Measurements from ENCODE around the gene SHANK1. TPM values are rescaled to one million over a fixed set of nuclear protein-coding genes. Genes with fewer than 3 reads are reported as not detected.

SHANK1 gene
- total and polyA plus RNA-seq, 12 donors, result 1.5 to 22.6 (median 9.0) TPM

GRCh38 chr19:50717026-50717723 lies 2.4 kb downstream of the SHANK1 start:
- no peaks in the 10 kb centered on the region for H3K36me3 ChIP-seq (replicated peaks in 1 of 2)
- H3K27ac ChIP-seq, result no peak overlapping the region
- no peak overlapping the region for H3K4me3 ChIP-seq
- H3K9me3 ChIP-seq (replicated peaks in 1 of 3), result no peaks in the 10 kb centered on the region
- DNase-seq, result peak in 1 of 7 donors; percentile 30
- TF ChIP-seq CTCF (IDR thresholded peaks at IDR 0.05) (no peak), POLR2A (IDR thresholded peaks at IDR 0.05) (no peak)
- WGBS, 4 donors, result 43 to 57% (median 50%) methylated on average over 12 to 23 of the region's 23 CpGs
- H3K4me1 ChIP-seq (replicated peaks in 1 of 2), result peaks cover 13 to 33% of the 10 kb centered on the region in 2 donors
- H3K27me3 ChIP-seq, result no peaks in the 10 kb centered on the region
- intact Hi-C loops (cut with DNase I), result loop anchor here in 1 of 2 donors (10.0 kb wide), 1 partner anchor 208 kb away; no protein-coding TSS in a partner anchor

GRCh38 chr19:50716178-50717025 lies 3.2 kb downstream of the SHANK1 start:
- TF ChIP-seq POLR2A (IDR thresholded peaks at IDR 0.05), result no peak
- no peak for TF ChIP-seq CTCF (IDR thresholded peaks at IDR 0.05)
- intact Hi-C loops (cut with DNase I), result loop anchor here in 1 of 2 donors (10.0 kb wide), 1 partner anchor 208 kb away; no protein-coding TSS in a partner anchor
- no peaks in the 10 kb centered on the region for H3K27me3 ChIP-seq
- H3K36me3 ChIP-seq (replicated peaks in 1 of 2), result no peaks in the 10 kb centered on the region
- no peak for DNase-seq
- H3K4me1 ChIP-seq (replicated peaks in 1 of 2), result peaks cover 13 to 28% of the 10 kb centered on the region in 2 donors
- H3K9me3 ChIP-seq (replicated peaks in 1 of 3), result no peaks in the 10 kb centered on the region
- 84 to 88% (median 85%) methylated on average over 14 to 39 of the region's 39 CpGs for WGBS, 4 donors
- H3K4me3 ChIP-seq, result no peak overlapping the region
- no peak overlapping the region for H3K27ac ChIP-seq

- Histone ChIP-seq H3K36me3 (replicated peaks in 1 of 2) (no peaks in the 10 kb centered on the region), H3K4me3 (no peak overlapping the region), H3K9me3 (replicated peaks in 1 of 3) (no peaks in the 10 kb centered on the region), H3K4me1 (replicated peaks in 1 of 2) (peaks cover 7 to 17% of the 10 kb centered on the region in 2 donors), H3K27me3 (no peaks in the 10 kb centered on the region), H3K27ac (no peak overlapping the region)
- WGBS, 4 donors, result 88 to 90% (median 89%) methylated on average over 20 to 22 of the region's 22 CpGs
- no peak for TF ChIP-seq CTCF (IDR thresholded peaks at IDR 0.05)
- no peak for TF ChIP-seq POLR2A (IDR thresholded peaks at IDR 0.05)
- no peak for DNase-seq
- intact Hi-C loops (cut with DNase I), result loop anchor here in 1 of 2 donors (10.0 kb wide), 1 partner anchor 211 kb away; no protein-coding TSS in a partner anchor
Measured at GRCh38 chr19:50713556-50714236, 5.9 kb downstream of the SHANK1 start.

- no peaks in the 10 kb centered on the region for H3K27me3 ChIP-seq
- 83 to 90% (median 87%) methylated on average over 6 of the region's 6 CpGs for WGBS, 4 donors
- TF ChIP-seq CTCF (IDR thresholded peaks at IDR 0.05) (no peak), POLR2A (IDR thresholded peaks at IDR 0.05) (no peak)
Measured at GRCh38 chr19:50712833-50713232, 6.8 kb downstream of the SHANK1 start.

More at GRCh38 chr19:50712833-50713232, 6.8 kb downstream of the SHANK1 start:
- Histone ChIP-seq H3K9me3 (replicated peaks in 1 of 3) (no peaks in the 10 kb centered on the region), H3K36me3 (replicated peaks in 1 of 2) (no peaks in the 10 kb centered on the region), H3K4me1 (replicated peaks in 1 of 2) (peaks cover 0 to 10% of the 10 kb centered on the region in 2 donors), H3K4me3 (no peak overlapping the region), H3K27ac (no peak overlapping the region)
- intact Hi-C loops (cut with DNase I), result loop anchor here in 1 of 2 donors (10.0 kb wide), 1 partner anchor 212 kb away; no protein-coding TSS in a partner anchor
- no peak for DNase-seq
